HL-60/S4 (cell line): ENCODE measurements around the gene UPK3BL2.
"Not testable (repeated sequence)": the region's sequence is repeated elsewhere in the genome, so short reads cannot be mapped to it uniquely, and the experiment has no call there.

ENCODE experiments used
- in situ Hi-C: fragments of 300-500 bp; cut with MboI; formaldehyde crosslinking; loops from 2 replicates; pipeline ENCODE4 v1.14.3; 2022; ENCODE audit warnings: low sequenced_read_pairs

Gene UPK3BL2

GRCh38 chr7:102543596-102543995, at the start of gene UPK3BL2:
UPK3BL2 (minus strand) TSS chr7:102543696; CDS start chr7:102543636, 60 bp downstream.
- in situ Hi-C loops, result not testable (repeated sequence)

DNA sequence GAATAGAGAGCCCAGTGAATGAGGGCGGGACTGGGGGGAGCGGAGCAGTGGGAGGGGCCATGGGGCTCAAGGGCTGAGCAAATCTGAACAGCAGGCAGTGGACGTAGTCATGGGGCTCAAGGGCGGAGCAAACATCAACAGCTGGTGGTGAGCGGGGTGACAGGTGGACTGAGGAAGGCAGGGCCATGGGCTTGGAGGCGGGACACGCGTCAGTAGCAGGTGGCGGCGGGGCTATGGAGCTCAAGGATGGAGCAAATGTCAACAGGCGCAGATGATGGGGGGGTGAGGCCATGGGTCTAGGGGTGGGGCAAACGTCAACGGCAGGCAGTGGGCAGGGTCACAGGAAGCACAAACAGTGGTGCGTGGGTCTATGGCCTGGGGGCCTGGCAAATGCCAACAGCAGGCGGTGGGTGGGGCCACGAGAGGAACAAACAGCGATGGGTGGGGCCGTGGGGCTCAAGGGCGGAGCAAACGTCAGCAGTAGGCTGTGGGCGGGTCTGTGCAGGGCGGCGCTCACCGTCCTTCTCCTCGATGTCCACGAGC, 49.1 kb upstream of the UPK3BL2 start:
- in situ Hi-C loops, result not testable (repeated sequence)

GRCh38 chr7:102589857-102590256, 46.4 kb upstream of the UPK3BL2 start:
- in situ Hi-C loops, result not testable (repeated sequence)

DNA sequence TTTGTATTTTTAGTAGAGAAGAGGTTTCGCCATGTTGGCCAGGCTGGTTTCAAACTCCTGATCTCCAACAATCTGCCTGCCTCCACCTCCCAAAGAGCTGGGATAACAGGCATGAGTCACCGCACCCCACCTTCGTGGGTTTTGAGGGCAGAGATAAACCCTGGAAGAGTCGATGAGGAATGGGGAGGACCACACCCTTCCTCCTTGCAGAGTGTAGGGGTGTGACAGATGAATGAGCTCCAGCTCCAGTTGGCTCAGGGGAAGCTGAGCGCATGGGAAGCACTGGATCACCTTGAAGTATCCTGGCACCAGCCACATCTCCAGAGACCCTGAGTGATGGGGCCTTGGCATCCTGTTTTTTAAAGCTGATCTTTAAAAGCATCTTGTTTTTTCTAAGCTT, 40.0 kb upstream of the UPK3BL2 start:
- in situ Hi-C loops, result not testable (repeated sequence)

DNA sequence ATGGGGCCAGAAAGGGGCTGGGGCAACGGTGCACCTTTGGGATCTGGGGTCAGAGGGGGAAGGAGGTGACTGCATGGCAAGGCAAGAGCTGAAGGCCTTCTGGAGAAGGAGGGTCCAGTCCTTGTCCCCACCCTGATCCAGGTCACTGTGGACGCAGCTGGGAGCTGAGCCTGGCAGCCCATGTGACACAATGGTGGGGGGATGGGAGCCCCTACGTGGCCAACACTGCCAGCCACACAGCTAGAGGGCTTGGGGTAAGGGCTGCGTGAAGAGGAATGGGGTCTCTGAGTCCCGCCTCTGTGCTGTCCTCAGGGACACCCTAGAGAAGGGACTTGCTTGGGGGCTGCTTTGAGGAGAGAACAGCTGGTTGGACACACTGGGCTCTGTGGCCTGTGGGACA, 38.2 kb upstream of the UPK3BL2 start:
- in situ Hi-C loops, result not testable (repeated sequence)

DNA sequence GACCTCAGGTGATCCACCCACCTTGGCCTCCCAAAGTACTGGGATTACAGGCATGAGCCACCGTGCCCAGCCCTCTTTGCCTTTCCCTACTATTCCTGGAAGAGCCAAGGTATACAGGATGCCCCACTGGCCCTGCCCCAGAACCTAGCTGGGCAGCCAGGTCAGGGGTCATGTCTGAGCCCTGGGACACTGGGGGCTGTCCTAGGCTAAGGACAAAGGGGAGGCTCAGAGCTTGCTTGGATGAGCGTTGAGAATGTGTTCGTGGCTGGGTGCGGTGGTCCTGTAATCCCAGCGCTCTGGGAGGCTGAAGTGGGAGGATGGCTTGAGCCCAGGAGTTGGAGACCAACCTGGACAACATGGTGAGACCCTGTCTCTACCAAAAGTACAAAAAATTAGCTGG, 35.0 kb upstream of the UPK3BL2 start:
- in situ Hi-C loops, result not testable (repeated sequence)

- in situ Hi-C loops, result not testable (repeated sequence)
These were observed 34.1 kb upstream of the UPK3BL2 start for GRCh38 chr7:102577315-102578240.

GRCh38 chr7:102576363-102576762, 32.9 kb upstream of the UPK3BL2 start:
- in situ Hi-C loops, result not testable (repeated sequence)

- in situ Hi-C loops, result not testable (repeated sequence)
These were observed 31.1 kb upstream of the UPK3BL2 start for GRCh38 chr7:102574607-102575006.

DNA sequence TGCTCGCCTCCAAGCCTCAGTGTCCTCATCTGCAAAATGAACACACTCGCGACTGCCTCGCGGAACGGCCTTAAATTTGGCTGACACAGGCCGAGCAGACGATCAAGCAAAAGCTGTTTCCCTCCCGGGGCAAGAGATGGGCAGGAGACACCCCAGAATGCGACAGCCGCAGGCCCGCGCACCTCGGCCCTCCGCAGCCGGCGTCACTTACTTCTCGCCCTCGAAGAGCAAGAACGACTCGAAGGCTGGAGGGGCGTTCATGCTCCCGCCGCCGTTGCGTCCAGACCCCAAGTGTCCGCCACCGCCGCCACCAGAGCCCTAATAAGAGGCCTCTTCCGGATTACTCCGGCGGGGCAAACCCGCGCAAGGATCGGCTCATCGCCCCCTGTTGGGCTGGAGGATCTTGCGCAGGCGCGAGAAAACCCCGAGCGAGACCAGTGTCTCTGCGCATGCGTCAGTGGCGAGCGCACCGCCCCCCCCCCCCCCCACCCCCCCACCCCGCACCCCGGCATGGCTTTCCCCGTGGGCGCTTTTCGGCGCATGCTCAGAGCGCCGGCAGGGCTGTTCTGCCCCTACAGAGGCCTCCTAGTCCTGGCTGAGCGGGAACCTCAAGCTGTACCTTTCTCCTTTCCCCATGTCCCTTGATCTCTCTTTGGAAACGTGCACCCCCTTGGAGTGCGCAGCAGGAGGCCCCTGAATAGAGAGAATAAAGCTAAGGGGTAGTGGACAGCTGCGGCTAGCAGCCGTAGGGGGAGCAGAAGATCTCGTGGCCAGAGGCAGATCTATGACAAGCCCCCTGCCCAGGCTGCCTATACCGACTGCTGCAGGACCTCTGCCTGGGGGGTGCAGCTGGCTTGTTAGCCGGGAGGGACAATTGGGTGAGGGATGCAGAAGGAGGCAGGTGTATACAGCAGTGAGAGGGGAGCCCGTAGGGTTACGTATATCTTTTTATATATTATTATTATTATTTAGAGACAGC, 29.1 kb upstream of the UPK3BL2 start, which contains the start of gene POLR2J3:
TSS of gene POLR2J3 (minus strand) at position 323 of the 979 bp plus-strand sequence. CDS start at position 261, 62 bp downstream.
- in situ Hi-C loops, result not testable (repeated sequence)

DNA sequence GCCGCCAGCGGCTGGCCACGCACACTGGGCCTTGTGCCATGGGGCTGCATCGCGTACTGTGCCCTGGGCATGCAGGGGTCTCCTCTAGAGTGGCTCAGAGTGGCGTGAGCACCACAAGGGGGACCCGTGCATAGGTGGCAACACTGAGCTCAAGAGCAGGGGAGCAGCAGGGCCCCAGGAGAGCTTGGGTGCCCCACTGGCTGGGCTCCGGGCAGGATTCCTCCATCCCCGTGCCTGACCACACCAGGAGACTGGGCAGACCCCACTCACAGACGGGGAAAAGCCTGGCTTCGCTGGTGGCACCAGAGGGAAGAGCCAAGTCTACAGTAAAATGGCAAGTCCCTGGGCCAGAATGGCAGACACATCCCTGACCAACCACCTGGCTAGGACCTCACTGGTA, 25.1 kb upstream of the UPK3BL2 start:
- in situ Hi-C loops, result not testable (repeated sequence)

DNA sequence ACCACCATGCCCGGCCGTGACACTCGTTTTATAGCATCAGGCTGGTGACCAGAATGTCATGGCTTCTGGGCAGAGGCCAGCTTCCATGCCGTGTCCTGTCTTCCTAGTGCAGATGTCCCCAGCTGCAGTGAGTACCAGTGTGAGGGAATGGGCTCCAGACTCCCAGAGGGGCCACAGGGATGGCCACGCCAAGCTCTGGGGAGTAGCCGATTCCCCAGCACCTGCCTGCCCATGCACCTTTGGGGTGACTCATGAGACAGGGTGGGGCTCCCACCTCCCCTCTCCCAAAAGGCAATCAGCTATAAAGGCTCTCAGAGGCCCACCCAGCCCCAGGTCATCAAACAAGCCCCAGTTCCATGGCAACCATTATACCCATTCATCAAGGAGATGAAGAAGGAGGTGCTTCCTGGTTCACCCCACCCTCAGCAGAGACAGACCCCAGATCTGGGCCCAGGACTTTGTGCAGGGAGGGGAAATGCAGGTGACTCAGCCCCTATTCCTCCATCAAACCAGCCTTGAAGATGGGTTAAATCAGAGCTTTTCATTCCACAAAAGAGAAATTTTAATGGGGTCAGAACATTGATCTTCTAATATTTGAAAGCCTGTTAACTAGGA, 7.4 kb upstream of the UPK3BL2 start, which contains the start of gene SPDYE2:
TSS of gene SPDYE2 (plus strand) at position 419 of the 615 bp plus-strand sequence. CDS start 2,030 bp downstream, outside the sequence.
- in situ Hi-C loops, result not testable (repeated sequence)

GRCh38 chr7:102546353-102546752, 2.9 kb upstream of the UPK3BL2 start:
- in situ Hi-C loops, result not testable (repeated sequence)

- in situ Hi-C loops, result not testable (repeated sequence)
These were observed 1.8 kb upstream of the UPK3BL2 start for GRCh38 chr7:102545288-102545687.

GRCh38 chr7:102544372-102544771, 876 bp upstream of the UPK3BL2 start:
- in situ Hi-C loops, result not testable (repeated sequence)

DNA sequence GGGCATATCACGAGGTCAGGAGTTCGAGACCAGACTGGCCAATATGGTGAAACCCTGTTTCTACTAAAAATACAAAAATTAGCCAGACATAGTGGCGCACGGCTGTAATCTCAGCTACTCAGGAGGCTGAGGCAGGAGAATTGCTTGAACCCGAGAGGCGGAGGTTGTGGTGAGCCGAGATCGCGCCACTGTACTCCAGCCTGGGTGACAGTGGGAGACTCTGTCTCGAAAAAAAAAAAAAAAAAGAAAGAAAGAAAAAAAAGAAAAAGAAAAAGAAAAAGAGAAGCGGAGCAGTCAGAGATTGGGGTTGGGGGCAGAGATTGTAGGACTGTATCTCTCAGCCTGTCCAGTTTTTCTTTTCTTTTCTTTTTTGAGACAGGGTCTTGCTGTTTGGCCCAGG, 725 bp downstream of the UPK3BL2 start:
- in situ Hi-C loops, result not testable (repeated sequence)

- in situ Hi-C loops, result not testable (repeated sequence)
These were observed 1.4 kb downstream of the UPK3BL2 start for GRCh38 chr7:102542083-102542482.

- in situ Hi-C loops, result not testable (repeated sequence)
These were observed 2.9 kb downstream of the UPK3BL2 start for GRCh38 chr7:102540604-102541003.

GRCh38 chr7:102535062-102535615, 8.4 kb downstream of the UPK3BL2 start:
- in situ Hi-C loops, result not testable (repeated sequence)

- in situ Hi-C loops, result not testable (repeated sequence)
These were observed 11.4 kb downstream of the UPK3BL2 start for GRCh38 chr7:102532127-102532526.
